Panc1 (cell line): ENCODE measurements around the gene TOR1AIP2. TPM values are rescaled to one million over a fixed set of nuclear protein-coding genes. Genes with fewer than 3 reads are reported as not detected.

ENCODE experiments used
- ATAC-seq: fragments of 200-7000 bp; cut with Tn5 transposase; 2 replicates; pipeline ENCODE4 v1.9.1; 2020; ENCODE audit warnings: mild to moderate bottlenecking, moderate library complexity
- BruUV-seq: library from RNA; stranded (reverse); fragments of 400-500 nt; replicated peaks from 2 replicates; lab custom pipeline; 2021; lab: Mats Ljungman, UMichigan
- CTCF ChIA-PET: fragments of 300-600 bp; sonication (Branson Sonifier 250); formaldehyde crosslinking; loops from one replicate; lab custom pipeline; 2022; ENCODE audit warnings: antibody characterized with exemption; lab: Charles Lee
- POLR2A ChIA-PET: fragments of 300-600 bp; sonication (Branson Sonifier 250); formaldehyde crosslinking; loops from one replicate; lab custom pipeline; 2022; ENCODE audit warnings: antibody characterized with exemption; lab: Charles Lee
- DNase-seq: peaks from one replicate; pipeline ENCODE4 v3.0.0-alpha.2; 2010; ENCODE audit warnings: low read depth, low spot score
- H3K27ac ChIP-seq: 2 replicates; pipeline ENCODE4 v1.5.1; 2011; ENCODE audit warnings: mild to moderate bottlenecking, low read length, inconsistent platforms
- H3K27me3 ChIP-seq: fragments of 200-500 bp; sonication (Bioruptor generic); 2 replicates; pipeline ENCODE4 v1.6.0; 2014; ENCODE audit warnings: low read length, inconsistent platforms; ENCODE audit not compliant: control insufficient read depth, insufficient read depth
- H3K36me3 ChIP-seq: fragments of 200-500 bp; sonication (Bioruptor generic); 2 replicates; pipeline ENCODE4 v1.5.1; 2014; ENCODE audit warnings: inconsistent platforms, mild to moderate bottlenecking, low read length, moderate library complexity; ENCODE audit not compliant: control insufficient read depth, insufficient read depth
- H3K4me1 ChIP-seq: 2 replicates; pipeline ENCODE4 v1.5.1; 2011; ENCODE audit warnings: inconsistent platforms, mild to moderate bottlenecking, low read length, moderate library complexity; ENCODE audit not compliant: control insufficient read depth, insufficient read depth
- H3K4me3 ChIP-seq, 2 experiments: 2 replicates each; pipeline ENCODE4 v1.5.1; 2011 to 2012; ENCODE audit warnings: low read depth in 2 of 2, low read length in 2 of 2, mild to moderate bottlenecking in 2 of 2, inconsistent platforms in 1 of 2, moderate library complexity in 1 of 2
- H3K9me3 ChIP-seq: fragments of 200-500 bp; sonication (Bioruptor generic); 2 replicates; pipeline ENCODE4 v1.5.1; 2014; ENCODE audit warnings: low read depth, mild to moderate bottlenecking, inconsistent platforms, low read length, moderate library complexity; ENCODE audit not compliant: control insufficient read depth, insufficient read depth
- CTCF ChIP-seq: fragments of 450-650 bp; IDR thresholded peaks from 2 replicates; pipeline ENCODE4 v1.5.1; 2017; ENCODE audit warnings: mild to moderate bottlenecking
- POLR2AphosphoS5 ChIP-seq: IDR thresholded peaks from 2 replicates; pipeline ENCODE4 v1.6.1; 2012; ENCODE audit warnings: mild to moderate bottlenecking, low read depth, low read length, moderate library complexity
- REST ChIP-seq, 2 experiments: IDR thresholded peaks; 2 replicates each; pipeline ENCODE4 v1.6.1; 2011 to 2012; ENCODE audit warnings: low read depth in 2 of 2, control low read depth in 1 of 2, low read length in 1 of 2, mild to moderate bottlenecking in 1 of 2, moderate library complexity in 1 of 2; ENCODE audit not compliant: insufficient read depth in 1 of 2
- SIN3A ChIP-seq: IDR thresholded peaks from 2 replicates; pipeline ENCODE4 v1.6.1; 2012; ENCODE audit warnings: low read depth, mild to moderate bottlenecking, low read length, moderate library complexity, borderline replicate concordance; ENCODE audit not compliant: insufficient read depth
- TCF7L2 ChIP-seq: IDR thresholded peaks from 2 replicates; pipeline ENCODE4 v1.6.1; 2011; ENCODE audit warnings: mild to moderate bottlenecking, low read depth, low read length, inconsistent platforms
- in situ Hi-C: cut with HindIII; loops from 2 replicates; pipeline ENCODE4 v1.10.0; 2016; ENCODE audit warnings: low sequenced_read_pairs, low pct_unique_long_range_greater_than_20kb
- intact Hi-C: fragments of 100-400 bp; cut with micrococcal nuclease; formaldehyde crosslinking; loops from one replicate; pipeline ENCODE4 v1.10.0; 2022; ENCODE audit not compliant: unreplicated experiment
- total RNA-seq: library from RNA; stranded (reverse); gene quantifications from one replicate; pipeline ENCODE4 v1.2.1, GENCODE V29; 2021; ENCODE audit not compliant: unreplicated experiment

The TOR1AIP2 gene
- total RNA-seq, 1 experiment from 2014 or later: 94.9 TPM

GRCh38 chr1:179815641-179816040 lies 62.0 kb downstream of the TOR1AIP2 start:
- no peak overlapping the region for H3K27ac ChIP-seq
- peak overlapping the region; percentile 42 to 68 for H3K4me3 ChIP-seq
- 0 out of 2 replicates have a peak, but pooled peaks cover 2% of the 10 kb centered on the region for H3K27me3 ChIP-seq
- no TSS peak for BruUV-seq
- no peaks in the 10 kb centered on the region for H3K9me3 ChIP-seq
- no peak for DNase-seq
- POLR2A ChIA-PET: interaction anchor here (0.6 kb wide), 1 partner anchor 96 kb away, joined by 4 read pairs; no protein-coding TSS in a partner anchor
- H3K4me1 ChIP-seq: peaks cover 12% of the 10 kb centered on the region; the same call in 1 of the 2 replicates
- TF ChIP-seq CTCF: no peak
- no peak for TF ChIP-seq REST (IDR thresholded peaks at IDR 0.05; ENCODE audit: insufficient read depth in 1 of 2, low read depth in 2 of 2, low read length in 1 of 2)
- TF ChIP-seq POLR2AphosphoS5: no peak
- no peak for TF ChIP-seq SIN3A
- TF ChIP-seq TCF7L2: no peak
- CTCF ChIA-PET: interaction anchor here (0.6 to 2.9 kb wide), 8 partner anchors 31 to 292 kb away, joined by 3 to 73 read pairs (median 6); no protein-coding TSS in a partner anchor
- no peaks in the 10 kb centered on the region for H3K36me3 ChIP-seq
- in situ Hi-C loops (no loop called here), intact Hi-C loops (loop anchor here (10.0 kb wide), 1 partner anchor 221 kb away; the partner anchor contains the start of gene TDRD5)
- no peak for ATAC-seq

- peak; percentile 68 for ATAC-seq
- no TSS peak for BruUV-seq
- Histone ChIP-seq H3K36me3 (no peaks in the 10 kb centered on the region), H3K27me3 (0 out of 2 replicates have a peak, but pooled peaks cover 2% of the 10 kb centered on the region), H3K27ac (no peak overlapping the region), H3K9me3 (no peaks in the 10 kb centered on the region), H3K4me1 (peaks cover 12% of the 10 kb centered on the region; the same call in 1 of the 2 replicates), H3K4me3 (peak overlapping the region; percentile 42 to 68)
- intact Hi-C loops: loop anchor here (1.0 to 10.0 kb wide), 2 partner anchors 108 to 220 kb away; partner anchors contain the start of gene TDRD5
- POLR2A ChIA-PET: interaction anchor here (0.8 to 0.9 kb wide), 2 partner anchors 104 to 108 kb away, joined by 3 to 9 read pairs; no protein-coding TSS in a partner anchor
- in situ Hi-C loops: no loop called here
- no peak for DNase-seq
- CTCF ChIA-PET: interaction anchor here (0.6 to 2.9 kb wide), 27 partner anchors 9 to 1499 kb away, joined by 3 to 73 read pairs (median 4); no protein-coding TSS in a partner anchor
- TF ChIP-seq POLR2AphosphoS5 (no peak), SIN3A (no peak), CTCF (no peak)
Measured at GRCh38 chr1:179814546-179814838, 63.1 kb downstream of the TOR1AIP2 start.
